Testis (tissue), 2 donors: ENCODE data around the gene PRR36.

Experiments used
- CTCF ChIP-seq, 3 experiments: fragments of 450-650 bp in 2 of 3; fragments of 200-600 bp in 1 of 3; sonication (generic) in 1 of 3; IDR thresholded peaks; one replicate each; pipeline ENCODE4 v1.5.1; 2016 to 2019; ENCODE audit warnings: antibody characterized with exemption in 3 of 3, mild to moderate bottlenecking in 2 of 3, moderate library complexity in 1 of 3
- POLR2A ChIP-seq: fragments of 450-650 bp; IDR thresholded peaks from one replicate; pipeline ENCODE4 v1.6.1; 2017; ENCODE audit warnings: antibody characterized with exemption, mild to moderate bottlenecking, moderate library complexity

- TF ChIP-seq CTCF (IDR thresholded peaks at IDR 0.05) (no peak), POLR2A (no peak)
These were observed 32.9 kb upstream of the PRR36 start for GRCh38 chr19:7907122-7907521.
